HG03558 (cell line): Measurements from ENCODE around the gene CALD1.

Source experiments
- ATAC-seq: cut with Tn5 transposase; IDR thresholded peaks from one replicate; pipeline ENCODE4 v1.9.1; 2021; ENCODE audit warnings: moderate number of reproducible peaks; ENCODE audit not compliant: unreplicated experiment; ENCODE audit errors: extremely low read depth

Gene CALD1

DNA sequence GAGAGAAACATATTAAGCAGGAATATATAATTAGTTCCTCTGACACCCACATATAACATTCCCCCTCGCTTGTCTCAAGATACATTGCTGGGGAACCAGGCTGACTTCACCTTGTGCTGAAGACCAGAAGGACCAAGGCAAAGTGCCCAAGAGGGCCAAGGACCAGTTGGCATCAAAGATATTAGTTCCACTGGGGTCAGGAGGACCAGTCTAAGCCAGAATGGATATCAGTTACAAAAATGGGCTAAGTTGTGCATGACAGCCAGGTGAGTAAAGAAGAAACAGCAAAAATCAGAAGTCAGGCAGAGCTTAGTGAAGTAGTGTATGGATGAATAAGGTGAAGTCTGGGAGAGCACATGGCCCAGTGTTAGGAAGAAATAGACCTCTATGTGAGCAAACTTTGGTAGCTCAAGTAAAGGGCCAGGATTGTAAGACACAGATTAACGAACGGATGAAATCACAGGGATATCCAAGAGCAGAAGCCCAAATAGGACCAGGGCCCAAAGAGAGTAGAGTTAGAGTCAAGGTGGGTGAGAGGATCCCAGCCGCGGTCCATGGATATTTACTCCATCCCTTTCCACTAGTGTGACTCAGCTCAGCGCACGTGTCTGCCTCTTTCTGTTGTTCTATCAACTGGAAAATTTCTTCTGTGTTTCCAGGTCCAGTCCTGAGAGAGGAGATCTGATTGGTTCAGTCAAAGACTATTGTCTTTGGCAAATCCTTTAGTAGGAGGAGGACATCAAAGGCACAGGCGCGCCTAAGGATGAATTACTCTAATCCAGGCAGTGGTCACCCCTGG lies 5.0 kb downstream of the CALD1 start:
- ATAC-seq = no peak

GRCh38 chr7:134785842-134786241 lies 6.4 kb downstream of the CALD1 start:
- no peak for ATAC-seq

DNA sequence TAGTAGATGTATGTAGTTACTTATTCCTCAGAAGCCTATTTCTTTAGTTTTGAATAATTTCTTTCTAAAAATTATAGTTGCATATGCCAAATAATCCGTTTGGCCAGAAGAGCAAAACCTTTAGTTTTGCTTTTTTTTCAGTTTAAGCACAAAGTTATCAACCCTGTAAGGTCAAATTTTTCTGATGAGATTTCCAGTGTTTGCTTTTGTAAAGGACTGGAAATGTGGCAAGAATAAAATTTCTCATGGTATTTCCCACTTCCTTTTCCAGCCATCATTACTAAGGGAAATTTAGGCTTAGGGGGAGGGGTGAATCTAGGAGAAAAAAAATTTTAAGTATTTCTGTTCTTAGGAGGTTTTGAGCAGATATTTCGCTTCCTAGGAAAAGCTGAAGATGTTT lies 7.6 kb downstream of the CALD1 start:
- no peak for ATAC-seq

DNA sequence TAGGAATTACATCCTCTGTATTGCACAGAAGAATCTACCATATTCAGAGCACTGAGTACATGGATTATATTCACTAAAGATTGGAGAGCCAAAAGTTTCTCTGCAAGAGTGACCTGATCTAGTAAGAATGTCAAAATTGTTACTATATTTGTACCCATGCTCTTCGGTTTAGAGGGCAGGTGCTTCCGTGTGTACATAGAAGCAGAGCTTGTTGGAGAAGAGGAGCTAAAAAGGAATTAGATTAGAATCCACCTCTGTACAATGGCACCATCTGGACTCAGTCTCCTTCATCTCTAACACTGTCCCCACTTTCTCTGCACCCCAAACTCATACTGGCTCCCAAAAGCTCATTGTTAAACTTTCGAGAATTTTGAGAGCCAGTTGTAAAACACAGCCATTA lies 8.3 kb downstream of the CALD1 start:
- no peak for ATAC-seq

GRCh38 chr7:134788191-134788590 lies 8.8 kb downstream of the CALD1 start:
- no peak for ATAC-seq

- ATAC-seq = no peak
These were observed 10.7 kb downstream of the CALD1 start for GRCh38 chr7:134789967-134790685.

DNA sequence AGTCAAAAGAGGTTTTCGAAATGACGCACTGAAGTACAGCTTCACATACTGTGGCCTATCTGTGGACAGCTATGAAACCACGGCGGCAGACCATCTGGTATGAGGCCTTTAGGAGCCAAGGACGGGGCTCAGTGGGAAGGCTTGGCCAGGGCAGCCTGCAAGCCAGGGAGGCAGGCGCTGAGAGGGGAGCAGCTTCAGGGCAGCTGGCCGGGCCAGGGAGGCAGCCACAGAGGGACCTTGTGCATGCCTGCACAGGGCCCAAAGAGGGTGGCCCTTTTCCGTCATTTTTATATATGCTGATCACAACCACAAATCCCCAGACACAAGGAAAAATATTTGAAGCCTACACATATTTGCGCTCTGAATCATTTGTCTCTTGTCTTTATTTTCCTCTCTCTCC lies 13.5 kb downstream of the CALD1 start:
- no peak for ATAC-seq

- ATAC-seq = no peak
These were observed 15.8 kb downstream of the CALD1 start for GRCh38 chr7:134795231-134795630.

DNA sequence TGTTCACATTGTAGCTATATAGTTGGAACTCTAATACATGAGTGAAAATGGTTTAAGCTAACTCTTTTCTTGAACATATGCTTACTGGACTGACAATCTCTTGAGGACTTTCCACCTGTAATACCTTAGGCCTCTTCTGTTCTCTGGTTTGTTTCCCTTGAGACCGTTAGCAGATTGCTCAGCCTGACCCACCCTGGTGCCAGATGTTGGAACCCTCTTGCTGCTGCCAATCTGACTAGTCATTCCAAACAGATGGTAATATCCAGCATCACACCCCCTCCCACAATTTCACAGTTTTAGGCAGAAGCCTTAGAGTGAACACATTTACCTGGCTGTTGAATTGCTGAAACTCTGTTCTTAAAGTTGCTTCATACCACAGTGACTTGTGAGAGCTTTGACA lies 18.7 kb downstream of the CALD1 start:
- ATAC-seq = no peak

DNA sequence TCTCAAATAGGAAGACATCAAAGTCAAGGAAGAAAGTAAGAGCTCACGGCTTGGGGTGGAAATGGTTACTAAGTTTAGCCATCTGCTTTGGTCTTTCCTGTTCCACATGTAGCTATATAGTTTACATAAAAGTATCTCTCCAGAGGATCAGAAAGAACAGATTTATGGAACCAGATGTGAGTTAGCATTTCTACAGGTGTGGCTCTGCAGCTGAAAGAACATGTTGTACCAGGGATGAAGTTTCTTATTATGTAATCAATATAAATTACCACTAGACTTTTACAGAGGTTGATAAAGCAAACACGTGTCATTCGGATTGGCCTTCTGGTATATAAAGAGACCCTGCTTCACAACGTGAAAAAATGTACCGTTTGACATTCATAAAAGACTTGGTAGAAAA lies 19.9 kb downstream of the CALD1 start:
- ATAC-seq = no peak

GRCh38 chr7:134802762-134803161 lies 23.3 kb downstream of the CALD1 start:
- no peak for ATAC-seq

DNA sequence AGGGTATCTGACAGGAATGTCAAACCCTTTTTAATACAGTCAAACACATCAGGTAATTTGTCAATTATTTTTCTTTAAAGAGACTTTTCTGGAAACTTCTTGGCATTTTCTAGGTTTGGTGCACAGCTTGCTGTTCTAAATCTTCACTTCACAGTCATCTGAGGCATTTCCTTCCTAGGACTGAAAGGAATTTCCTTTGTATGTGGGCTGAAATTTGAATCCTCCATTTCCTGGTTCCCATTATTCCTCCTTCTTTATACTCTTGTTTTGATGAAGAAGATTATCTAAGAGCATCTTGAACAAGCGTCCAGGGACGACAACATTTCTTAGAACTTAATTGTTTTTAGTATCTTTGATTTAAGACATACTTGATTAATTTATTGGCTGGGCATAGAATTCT lies 24.9 kb downstream of the CALD1 start:
- ATAC-seq = no peak

- ATAC-seq = no peak
These were observed 25.4 kb downstream of the CALD1 start for GRCh38 chr7:134804854-134805253.

- no peak for ATAC-seq
These were observed 26.8 kb downstream of the CALD1 start for GRCh38 chr7:134806197-134806596.

- no peak for ATAC-seq
These were observed 30.2 kb downstream of the CALD1 start for GRCh38 chr7:134809616-134810015.

- no peak for ATAC-seq
These were observed 32.3 kb downstream of the CALD1 start for GRCh38 chr7:134811765-134812164.

- no peak for ATAC-seq
These were observed 34.4 kb downstream of the CALD1 start for GRCh38 chr7:134813663-134814396.

DNA sequence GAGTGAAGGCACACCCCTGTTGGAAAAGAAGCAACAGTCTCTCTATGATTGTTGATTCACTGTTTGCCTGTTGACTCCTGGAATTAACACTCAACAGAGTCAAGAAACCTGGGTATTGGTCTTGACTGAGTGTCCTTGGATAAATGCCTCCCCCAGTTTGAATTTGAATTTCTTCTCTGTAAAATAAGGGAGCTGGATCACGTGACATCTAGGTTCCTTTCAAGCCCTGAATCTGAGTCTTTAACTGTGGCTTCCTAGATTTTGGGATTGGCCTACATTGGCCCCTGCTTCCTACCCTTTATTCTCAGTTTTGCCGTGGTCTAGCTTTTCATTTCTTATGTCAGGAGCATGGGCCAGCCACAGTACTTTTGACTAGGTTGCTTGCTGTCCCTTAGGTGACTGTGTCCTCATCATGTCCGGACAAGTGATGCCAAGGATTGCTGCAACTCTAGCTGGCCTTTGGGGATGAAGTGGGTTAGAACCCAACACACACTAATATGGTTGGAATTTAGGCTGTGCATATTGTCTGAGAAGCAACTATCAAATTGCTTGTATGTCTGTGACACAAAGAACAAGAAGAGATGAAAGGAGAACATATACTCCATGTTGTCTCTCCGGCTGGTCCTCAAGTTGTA lies 35.4 kb downstream of the CALD1 start:
- ATAC-seq = no peak

DNA sequence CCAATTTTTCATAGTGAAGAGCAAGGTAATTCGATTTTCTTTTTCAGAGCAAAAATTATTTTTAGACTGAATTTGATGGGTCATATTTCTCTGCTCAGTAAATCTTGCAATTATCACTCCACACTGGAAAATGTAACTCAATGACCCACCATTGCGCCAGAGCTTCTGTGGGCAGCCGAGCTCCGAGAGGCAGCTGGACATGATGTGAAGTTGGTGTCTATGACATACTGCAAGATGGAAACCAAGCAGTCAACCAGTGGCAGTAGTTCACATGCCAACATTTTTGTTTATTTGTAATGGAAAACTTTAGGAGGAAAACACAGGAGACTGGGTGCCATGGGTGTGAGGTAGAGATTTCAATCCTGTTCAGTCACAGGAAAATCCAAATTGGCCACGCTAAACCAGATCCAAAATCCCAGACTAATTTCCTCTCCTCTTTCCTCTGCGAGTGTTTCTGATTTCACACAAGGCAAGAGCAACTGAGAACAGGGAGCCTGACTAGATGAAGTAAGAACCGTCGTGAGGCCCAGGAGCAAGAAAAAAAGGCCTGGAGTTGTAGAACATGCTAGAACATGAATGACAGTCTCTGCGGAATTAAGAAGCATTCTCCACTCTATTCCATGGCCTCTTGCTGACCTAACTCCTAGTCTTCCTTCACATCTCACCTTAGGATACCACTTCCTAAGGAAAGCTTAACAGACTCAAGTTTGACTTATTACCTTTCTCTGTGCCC lies 39.3 kb downstream of the CALD1 start:
- ATAC-seq = no peak

- ATAC-seq = no peak
These were observed 40.0 kb downstream of the CALD1 start for GRCh38 chr7:134819401-134819800.
